ENCODE data around the gene PDCD11.
A peak's percentile ranks its signal among the peaks of the same experiment; 100 is the strongest.

PDCD11 gene

GRCh38 chr10:103487410-103487708, 90.9 kb downstream of the PDCD11 start:
- no peak overlapping the region for H3K27ac Mint-ChIP-seq
- no peaks in the 10 kb centered on the region for H3K36me3 Mint-ChIP-seq (ENCODE audit: low read depth)
- H3K4me3 Mint-ChIP-seq = no peak overlapping the region
- no peak for DNase-seq
- H3K27me3 Mint-ChIP-seq = peaks cover 7% of the 10 kb centered on the region
- H3K4me1 Mint-ChIP-seq (ENCODE audit: low read depth) = peaks cover 4% of the 10 kb centered on the region
- no peaks in the 10 kb centered on the region for H3K9me3 Mint-ChIP-seq

- Mint-ChIP-seq H3K4me3 (no peak overlapping the region), H3K36me3 (ENCODE audit: low read depth) (no peaks in the 10 kb centered on the region), H3K4me1 (ENCODE audit: low read depth) (peaks cover 14% of the 10 kb centered on the region), H3K27ac (no peak overlapping the region), H3K9me3 (no peaks in the 10 kb centered on the region), H3K27me3 (peaks cover 37% of the 10 kb centered on the region)
- no peak for DNase-seq
Observed at GRCh38 chr10:103490986-103491314, 94.5 kb downstream of the PDCD11 start.

GRCh38 chr10:103491729-103492364, 95.4 kb downstream of the PDCD11 start:
- H3K27ac Mint-ChIP-seq = no peak overlapping the region
- no peak overlapping the region for H3K4me3 Mint-ChIP-seq
- no peaks in the 10 kb centered on the region for H3K9me3 Mint-ChIP-seq
- no peaks in the 10 kb centered on the region for H3K36me3 Mint-ChIP-seq (ENCODE audit: low read depth)
- DNase-seq = no peak
- peaks cover 41% of the 10 kb centered on the region for H3K27me3 Mint-ChIP-seq
- H3K4me1 Mint-ChIP-seq (ENCODE audit: low read depth) = peaks cover 14% of the 10 kb centered on the region

- no peaks in the 10 kb centered on the region for H3K9me3 Mint-ChIP-seq
- H3K27ac Mint-ChIP-seq = no peak overlapping the region
- no peaks in the 10 kb centered on the region for H3K36me3 Mint-ChIP-seq (ENCODE audit: low read depth)
- no peak for DNase-seq
- peaks cover 50% of the 10 kb centered on the region for H3K27me3 Mint-ChIP-seq
- H3K4me3 Mint-ChIP-seq = peak overlapping the region; percentile 79
- peaks cover 14% of the 10 kb centered on the region for H3K4me1 Mint-ChIP-seq (ENCODE audit: low read depth)
Observed at GRCh38 chr10:103492655-103493261, 96.3 kb downstream of the PDCD11 start.

GRCh38 chr10:103493362-103493915, 97.0 kb downstream of the PDCD11 start, which contains the start of gene NEURL1:
NEURL1 (plus strand) TSS chr10:103493705; CDS start chr10:103494388, 683 bp downstream.
- peaks cover 51% of the 10 kb centered on the region for H3K27me3 Mint-ChIP-seq
- H3K27ac Mint-ChIP-seq = no peak within 1 kb of the TSS
- peaks cover 14% of the 10 kb centered on the region for H3K4me1 Mint-ChIP-seq (ENCODE audit: low read depth)
- DNase-seq = peak; percentile 55
- no peaks in the 10 kb centered on the region for H3K36me3 Mint-ChIP-seq (ENCODE audit: low read depth)
- H3K4me3 Mint-ChIP-seq = peak within 1 kb of the TSS; percentile 79
- H3K9me3 Mint-ChIP-seq = no peaks in the 10 kb centered on the region

- H3K36me3 Mint-ChIP-seq (ENCODE audit: low read depth) = no peaks in the 10 kb centered on the region
- no peaks in the 10 kb centered on the region for H3K9me3 Mint-ChIP-seq
- H3K4me1 Mint-ChIP-seq (ENCODE audit: low read depth) = peaks cover 14% of the 10 kb centered on the region
- H3K4me3 Mint-ChIP-seq = peak overlapping the region; percentile 70
- H3K27me3 Mint-ChIP-seq = peaks cover 59% of the 10 kb centered on the region
- peak; percentile 50 for DNase-seq
- H3K27ac Mint-ChIP-seq = no peak overlapping the region
Observed at GRCh38 chr10:103493916-103494877, 97.8 kb downstream of the PDCD11 start.

- Mint-ChIP-seq H3K4me3 (no peak overlapping the region), H3K36me3 (ENCODE audit: low read depth) (no peaks in the 10 kb centered on the region), H3K9me3 (no peaks in the 10 kb centered on the region), H3K27me3 (peaks cover 66% of the 10 kb centered on the region), H3K4me1 (ENCODE audit: low read depth) (peaks cover 15% of the 10 kb centered on the region), H3K27ac (no peak overlapping the region)
- DNase-seq = no peak
Observed at GRCh38 chr10:103495321-103495720, 98.9 kb downstream of the PDCD11 start.
